Skin of body (tissue), 2 donors: ENCODE data around the gene ANAPC1. TPM values are rescaled to one million over a fixed set of nuclear protein-coding genes. Genes with fewer than 3 reads are reported as not detected.
"Not testable (repeated sequence)": the region's sequence is repeated elsewhere in the genome, so short reads cannot be mapped to it uniquely, and the experiment has no call there.

Experiments used
- DNase-seq: peaks from one replicate; lab custom pipeline; 2025; lab: John Stamatoyannopoulos, UW
- total RNA-seq: library from RNA; depleted of rRNA; stranded (reverse); fragments of >200 nt; gene quantifications from one replicate; pipeline ENCODE4 v1.2.3, GENCODE V29; 2014

The ANAPC1 gene
- total RNA-seq, 1 donor from 2014 or later = 51.1 TPM

- DNase-seq = peak; percentile 52
Observed at GRCh38 chr2:111905990-111906735, 22.2 kb upstream of the ANAPC1 start.

- DNase-seq = not testable (repeated sequence)
Observed at GRCh38 chr2:111905475-111905869, 21.5 kb upstream of the ANAPC1 start.

- no peak for DNase-seq
Observed at GRCh38 chr2:111904726-111905474, 20.9 kb upstream of the ANAPC1 start.

DNA sequence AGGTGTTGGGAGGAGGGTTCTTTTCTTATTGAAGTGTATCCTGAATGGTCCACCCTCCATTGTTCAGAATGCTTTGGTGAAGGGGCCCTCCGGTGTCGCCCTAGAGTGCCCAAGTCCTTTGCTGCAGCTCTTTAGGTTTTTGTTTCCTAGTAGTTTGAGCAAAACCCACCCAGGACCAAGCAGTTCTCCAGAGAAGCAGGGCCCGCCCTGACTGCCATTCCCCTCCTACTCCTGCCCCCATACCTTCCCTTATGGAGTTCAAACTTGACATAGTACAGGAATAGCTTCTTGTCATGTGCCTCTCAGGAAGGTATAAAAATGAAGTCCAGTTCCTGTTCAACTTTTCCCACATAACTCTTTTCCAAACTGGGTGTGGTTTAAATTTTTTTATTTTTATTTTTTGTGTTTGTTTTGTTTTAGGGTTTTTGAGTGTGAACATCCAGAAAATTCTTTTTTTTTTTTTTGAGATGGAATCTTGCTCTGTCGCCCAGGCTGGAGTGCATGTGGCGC is 20.0 kb upstream of the ANAPC1 start:
- DNase-seq = no peak

- DNase-seq = no peak
Observed at GRCh38 chr2:111903516-111903915, 19.5 kb upstream of the ANAPC1 start.

- no peak for DNase-seq
Observed at GRCh38 chr2:111900859-111901258, 16.9 kb upstream of the ANAPC1 start.

DNA sequence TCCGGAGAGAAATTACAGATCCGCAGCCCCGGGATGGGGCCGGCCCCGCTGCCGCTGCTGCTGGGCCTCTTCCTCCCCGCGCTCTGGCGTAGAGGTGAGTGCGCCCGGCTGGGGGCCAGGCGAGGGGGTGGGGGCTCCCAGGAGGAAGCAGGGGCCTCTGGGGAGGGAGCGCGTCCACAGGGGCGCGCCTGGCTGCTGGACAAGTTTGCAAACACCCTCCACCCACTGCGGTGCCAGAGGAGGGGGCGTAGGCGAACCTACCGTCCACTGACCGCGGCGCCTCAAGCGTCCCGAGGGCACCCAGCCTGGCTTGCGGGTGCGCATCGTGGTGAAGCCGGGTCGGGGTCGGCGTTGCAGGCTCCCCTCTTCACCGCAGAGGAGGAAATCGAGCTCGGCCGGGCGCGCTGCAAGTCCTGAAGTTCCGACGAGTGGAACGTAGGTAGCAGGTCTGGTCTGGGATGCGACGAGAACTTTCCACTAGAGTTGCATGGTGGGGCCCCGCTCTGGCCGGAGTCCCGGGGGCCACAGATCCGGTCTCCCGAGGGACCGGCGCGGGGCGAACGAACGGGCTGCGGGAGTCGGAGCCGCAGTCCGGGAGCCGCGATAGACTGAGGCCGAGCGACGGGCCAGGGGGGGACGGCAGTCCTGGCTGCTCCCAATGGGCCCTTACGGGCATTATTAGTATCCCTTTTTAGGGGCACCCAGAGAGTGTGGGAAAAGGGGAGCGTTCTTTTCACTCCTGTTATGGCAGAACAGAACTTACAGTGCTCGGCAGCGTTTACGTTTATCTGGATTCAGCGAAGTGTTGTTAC is 14.9 kb upstream of the ANAPC1 start:
- no peak for DNase-seq

DNA sequence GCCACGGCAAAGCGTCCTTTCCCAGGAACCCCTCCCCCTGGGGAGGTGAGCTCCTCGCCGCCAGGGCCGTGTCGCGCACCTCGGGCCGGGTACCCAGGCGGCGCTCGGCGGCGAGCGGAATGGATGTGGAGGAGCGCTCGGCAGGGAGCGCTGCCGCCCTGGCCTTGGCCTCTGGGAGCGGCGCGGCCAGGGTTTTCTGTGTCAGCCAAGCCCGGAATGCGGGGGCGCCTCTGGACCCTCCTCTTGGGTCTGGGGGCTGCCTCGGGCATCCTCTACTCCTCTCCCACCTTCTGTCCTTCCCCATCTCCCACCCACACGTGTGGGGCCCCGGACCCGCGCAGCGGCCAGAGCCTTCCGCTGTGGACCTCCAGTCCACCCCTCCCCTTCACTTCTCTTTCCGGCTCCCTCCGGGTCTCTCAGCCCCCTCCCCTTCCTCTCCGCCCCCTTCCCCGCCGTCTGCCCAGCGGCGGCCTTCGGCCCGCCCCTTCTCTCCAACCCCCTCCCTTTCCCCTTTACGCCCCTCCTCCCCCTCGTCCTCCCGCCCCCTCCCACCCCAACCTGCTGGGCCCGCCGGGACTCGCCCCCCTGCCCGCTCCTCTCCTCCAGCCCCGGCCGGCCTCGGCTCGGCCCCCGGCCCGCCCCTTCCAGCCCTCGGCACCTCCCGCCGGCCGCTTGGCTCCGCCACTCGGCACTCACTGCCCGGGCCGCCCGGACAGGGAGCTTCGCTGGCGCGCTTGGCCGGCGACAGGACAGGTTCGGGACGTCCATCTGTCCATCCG is 14.1 kb upstream of the ANAPC1 start, which contains the start of gene MERTK:
Gene MERTK, plus strand, starts transcription at position 684 of the 779 bp plus-strand sequence. CDS start 129 bp downstream, outside the sequence.
- peak; percentile 83 for DNase-seq

GRCh38 chr2:111897630-111897923 is 13.6 kb upstream of the ANAPC1 start:
- DNase-seq = no peak

GRCh38 chr2:111896576-111896975 is 12.6 kb upstream of the ANAPC1 start:
- DNase-seq = no peak

DNA sequence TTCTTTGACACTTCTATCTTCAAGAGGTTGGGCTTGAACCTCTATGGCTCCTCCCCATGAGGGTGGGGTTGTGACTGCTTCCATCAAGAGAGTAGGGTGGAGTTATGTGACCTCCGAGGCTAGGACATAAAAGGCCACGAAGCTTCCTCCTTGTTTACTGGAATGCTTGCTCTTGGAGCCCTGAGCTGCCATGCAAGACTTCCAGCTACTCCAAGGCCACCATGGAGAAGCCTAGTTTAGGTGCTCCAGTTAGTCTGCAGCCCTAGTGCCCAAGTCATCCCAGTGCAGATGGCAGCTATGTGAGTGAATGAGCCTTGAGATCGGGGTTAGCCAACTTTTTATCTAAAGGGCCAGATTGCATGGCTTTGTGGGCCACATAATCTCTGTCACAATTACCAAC is 12.0 kb upstream of the ANAPC1 start:
- no peak for DNase-seq

DNA sequence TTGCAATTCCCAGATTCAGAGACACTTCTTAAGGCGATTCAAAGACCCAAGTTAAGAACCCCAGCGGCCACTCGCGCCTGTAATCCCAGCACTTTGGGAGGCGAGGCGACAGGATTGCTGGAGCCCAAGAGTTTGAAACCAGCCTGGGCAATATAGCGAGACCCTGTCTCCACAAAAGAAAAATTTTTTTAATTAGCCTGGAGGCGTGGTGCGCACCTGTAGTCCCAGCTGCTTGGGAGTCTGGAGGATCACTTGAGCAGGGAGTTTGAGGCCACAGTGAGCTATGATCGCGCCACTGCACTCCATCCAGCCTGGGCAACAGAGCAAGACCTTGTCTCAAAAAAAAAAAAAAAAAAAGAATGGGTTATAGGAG is 585 bp upstream of the ANAPC1 start:
- DNase-seq = no peak

DNA sequence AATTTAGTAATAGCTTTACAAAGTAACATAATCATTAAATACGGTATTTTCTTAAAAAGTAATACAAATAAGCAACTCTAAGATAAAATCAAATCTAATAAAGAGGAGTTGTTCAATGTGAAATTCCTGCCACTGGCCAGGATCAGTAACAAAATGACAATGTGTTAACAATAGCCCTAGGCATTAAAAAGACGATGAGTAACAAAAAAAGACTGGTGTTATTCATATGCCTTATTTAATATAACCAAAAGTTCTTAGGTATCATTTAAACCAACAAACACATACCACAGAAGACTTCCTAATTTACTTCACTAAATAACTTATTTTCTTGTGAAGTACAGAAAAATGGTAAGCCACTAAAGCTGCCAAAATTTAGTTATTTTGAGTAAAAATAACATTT is 11.2 kb downstream of the ANAPC1 start:
- not testable (repeated sequence) for DNase-seq

- not testable (repeated sequence) for DNase-seq
Observed at GRCh38 chr2:111865124-111865523, 18.9 kb downstream of the ANAPC1 start.

- DNase-seq = not testable (repeated sequence)
Observed at GRCh38 chr2:111860005-111860404, 24.0 kb downstream of the ANAPC1 start.

GRCh38 chr2:111852544-111852943 is 31.4 kb downstream of the ANAPC1 start:
- DNase-seq = not testable (repeated sequence)

GRCh38 chr2:111850646-111851045 is 33.3 kb downstream of the ANAPC1 start:
- DNase-seq = peak; percentile 11

GRCh38 chr2:111839625-111840282 is 44.2 kb downstream of the ANAPC1 start:
- not testable (repeated sequence) for DNase-seq

DNA sequence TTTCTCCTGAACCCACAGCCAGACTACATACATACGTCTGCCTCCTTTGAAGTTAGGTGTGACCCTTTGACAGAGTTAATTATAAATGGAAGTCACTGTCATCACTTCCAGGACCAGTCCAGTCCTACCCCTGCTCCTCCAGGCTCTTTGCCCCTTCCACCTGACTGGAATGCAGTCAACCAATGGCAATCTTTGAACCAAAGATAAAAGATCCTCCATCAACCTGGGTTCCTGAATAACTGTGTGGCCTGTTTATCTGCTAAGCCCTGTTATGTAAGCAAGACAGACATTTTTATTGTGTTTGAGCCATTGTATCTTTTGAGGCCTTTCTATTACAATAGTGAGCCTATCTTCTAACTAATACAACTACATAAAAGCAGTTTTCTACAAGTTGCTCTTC is 45.0 kb downstream of the ANAPC1 start:
- not testable (repeated sequence) for DNase-seq

DNA sequence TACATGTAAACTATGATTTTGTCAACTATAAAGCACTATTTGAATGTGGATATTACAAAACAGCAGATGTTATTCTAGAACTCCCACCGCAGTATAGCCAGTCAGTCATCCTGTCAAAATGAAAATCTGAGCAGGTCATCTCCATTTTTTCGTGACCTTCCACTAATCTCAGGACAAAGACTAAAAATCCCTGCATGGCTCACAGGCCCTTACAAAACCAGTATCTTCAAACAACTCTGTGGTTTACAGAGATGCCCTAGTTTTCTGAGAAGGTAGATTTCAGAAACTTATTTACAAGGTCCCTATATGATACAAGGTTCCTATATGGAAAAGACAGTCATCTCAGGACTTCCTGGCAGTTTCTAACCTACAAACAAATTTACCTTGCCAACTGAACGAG is 49.8 kb downstream of the ANAPC1 start:
- DNase-seq = not testable (repeated sequence)
